HCT116 (cell line): ENCODE measurements around the gene TMEM117. TPM values are rescaled to one million over a fixed set of nuclear protein-coding genes. Genes with fewer than 3 reads are reported as not detected.

Experiments used
- ATAC-seq: fragments of 200-7000 bp; cut with Tn5 transposase; 2 replicates; pipeline ENCODE4 v1.9.1; 2020; ENCODE audit warnings: mild to moderate bottlenecking, moderate library complexity
- BruUV-seq: library from RNA; stranded (reverse); fragments of 400-500 nt; replicated peaks from 2 replicates; lab custom pipeline; 2021; lab: Mats Ljungman, UMichigan
- CTCF ChIA-PET: fragments of 300-600 bp; sonication (Branson Sonifier 250); formaldehyde crosslinking; loops from one replicate; lab custom pipeline; 2021; ENCODE audit warnings: antibody characterized with exemption; lab: Charles Lee
- POLR2A ChIA-PET: fragments of 300-600, 350-600 bp; sonication (Branson Sonifier 250); formaldehyde crosslinking; loops from one replicate; lab custom pipeline; 2021; ENCODE audit warnings: antibody characterized with exemption; lab: Charles Lee
- RAD21 ChIA-PET, 2 experiments: fragments of 300-600 bp; sonication (Branson Sonifier 250); formaldehyde crosslinking; loops; one replicate each; lab custom pipeline; 2023; ENCODE audit warnings: low total read pairs in 2 of 2; ENCODE audit not compliant: uncharacterized antibody in 2 of 2, unreplicated experiment in 2 of 2, low non-redundant PET in 1 of 2; lab: Charles Lee
- DNase-seq: peaks from one replicate; pipeline ENCODE4 v3.0.0-alpha.2; 2010; ENCODE audit warnings: low read depth, low spot score
- H2AFZ ChIP-seq: fragments of 200-600 bp; shearing (Covaris generic), sonication (generic); 2 replicates; pipeline ENCODE4 v1.6.1; 2017; ENCODE audit warnings: low read depth, mixed run types, mixed read lengths, antibody characterized with exemption, low read length; ENCODE audit not compliant: poor library complexity, severe bottlenecking
- H3K27ac ChIP-seq: 2 replicates; pipeline ENCODE4 v1.5.1; 2012; ENCODE audit warnings: low read depth, low read length
- H3K27me3 ChIP-seq: fragments of 200-600 bp; sonication (generic); 2 replicates; pipeline ENCODE4 v1.6.1; 2016; ENCODE audit warnings: mixed run types, low read length, mixed read lengths; ENCODE audit not compliant: insufficient read depth
- H3K36me3 ChIP-seq, 2 experiments: fragments of 200-500 bp in 1 of 2; fragments of 200-600 bp in 1 of 2; sonication (Bioruptor generic) in 1 of 2; sonication (generic) in 1 of 2; 2 replicates each; pipeline versions ENCODE4 v1.5.1 to v1.6.1; 2014 to 2016; ENCODE audit warnings: low read length in 2 of 2, inconsistent platforms in 1 of 2, mixed read lengths in 1 of 2, mixed run types in 1 of 2; ENCODE audit not compliant: insufficient read depth in 2 of 2, control insufficient read depth in 1 of 2
- H3K4me1 ChIP-seq, 2 experiments: fragments of 200-600 bp in 1 of 2; sonication (generic) in 1 of 2; 2 replicates each; pipeline versions ENCODE4 v1.5.1 to v1.6.1; 2012 to 2017; ENCODE audit warnings: low read length in 2 of 2, inconsistent platforms in 1 of 2, mild to moderate bottlenecking in 1 of 2, mixed read lengths in 1 of 2, mixed run types in 1 of 2, moderate library complexity in 1 of 2; ENCODE audit not compliant: insufficient read depth in 2 of 2, control insufficient read depth in 1 of 2
- H3K4me2 ChIP-seq: fragments of 200-600 bp; sonication (generic); 2 replicates; pipeline ENCODE4 v1.6.1; 2017; ENCODE audit warnings: mixed run types, low read length, mixed read lengths
- H3K4me3 ChIP-seq, 2 experiments: fragments of 200-600 bp in 1 of 2; sonication (generic) in 1 of 2; replicated peaks in 1 of 2; 2 replicates each; pipeline ENCODE4 v1.5.1; 2011 to 2016; ENCODE audit warnings: low read length in 2 of 2, control low read depth in 1 of 2, low read depth in 1 of 2, mild to moderate bottlenecking in 1 of 2, mixed read lengths in 1 of 2, mixed run types in 1 of 2
- H3K79me2 ChIP-seq: fragments of 200-600 bp; sonication (generic); 2 replicates; pipeline ENCODE4 v1.6.1; 2017; ENCODE audit warnings: mild to moderate bottlenecking, mixed run types, low read length, moderate library complexity, mixed read lengths; ENCODE audit not compliant: insufficient read depth
- H3K9ac ChIP-seq: fragments of 200-600 bp; sonication (generic); 2 replicates; pipeline ENCODE4 v1.6.1; 2016; ENCODE audit warnings: low read length, mixed read lengths
- H3K9me2 ChIP-seq: fragments of 200-600 bp; sonication (generic), shearing (Covaris generic); 2 replicates; pipeline ENCODE4 v1.6.1; 2017; ENCODE audit warnings: mixed run types, mild to moderate bottlenecking, moderate library complexity; ENCODE audit not compliant: insufficient read depth
- H3K9me3 ChIP-seq, 2 experiments: fragments of 200-500 bp in 1 of 2; fragments of 200-600 bp in 1 of 2; sonication (Bioruptor generic) in 1 of 2; sonication (generic) in 1 of 2; 2 replicates each; pipeline ENCODE4 v1.6.1; 2014 to 2017; ENCODE audit warnings: low read length in 2 of 2, mixed read lengths in 2 of 2, inconsistent platforms in 1 of 2, low read depth in 1 of 2, mild to moderate bottlenecking in 1 of 2, mixed run types in 1 of 2, moderate library complexity in 1 of 2; ENCODE audit not compliant: control insufficient read depth in 1 of 2, insufficient read depth in 1 of 2
- H4K20me1 ChIP-seq: fragments of 200-600 bp; sonication (generic), shearing (Covaris generic); 2 replicates; pipeline ENCODE4 v1.6.1; 2017; ENCODE audit warnings: mixed run types, mild to moderate bottlenecking, moderate library complexity; ENCODE audit not compliant: insufficient read depth
- ATF3 ChIP-seq: IDR thresholded peaks from 2 replicates; pipeline ENCODE4 v1.6.1; 2012
- CEBPB ChIP-seq: IDR thresholded peaks from 2 replicates; pipeline ENCODE4 v1.6.1; 2012; ENCODE audit warnings: low read depth
- CTCF ChIP-seq, 3 experiments: fragments of 200-600 bp in 1 of 3; sonication (generic) in 1 of 3; IDR thresholded peaks in 2 of 3; conservative IDR thresholded peaks in 1 of 3; 2 replicates each; pipeline ENCODE4 v1.5.1; 2012 to 2017; ENCODE audit warnings: low read depth in 2 of 3, low read length in 2 of 3, antibody characterized with exemption in 1 of 3, borderline replicate concordance in 1 of 3, control low read depth in 1 of 3, mild to moderate bottlenecking in 1 of 3, mixed read lengths in 1 of 3, mixed run types in 1 of 3, moderate library complexity in 1 of 3; ENCODE audit not compliant: insufficient read depth in 1 of 3
- ELF1 ChIP-seq: IDR thresholded peaks from 2 replicates; pipeline ENCODE4 v1.6.1; 2012; ENCODE audit warnings: low read depth, borderline replicate concordance
- EZH2 ChIP-seq: fragments of 200-600 bp; sonication (generic); IDR thresholded peaks from 2 replicates; pipeline ENCODE4 v1.6.1; 2017; ENCODE audit warnings: antibody characterized with exemption, mixed run types
- FOSL1 ChIP-seq: IDR thresholded peaks from 2 replicates; pipeline ENCODE4 v1.6.1; 2012; ENCODE audit warnings: low read depth
- JUND ChIP-seq: IDR thresholded peaks from 2 replicates; pipeline ENCODE4 v1.6.1; 2012
- MAX ChIP-seq: IDR thresholded peaks from 2 replicates; pipeline ENCODE4 v1.6.1; 2012
- POLR2AphosphoS5 ChIP-seq: IDR thresholded peaks from 2 replicates; pipeline ENCODE4 v1.6.1; 2011; ENCODE audit warnings: mild to moderate bottlenecking, low read depth, low read length, moderate library complexity
- RAD21 ChIP-seq: IDR thresholded peaks from 2 replicates; pipeline ENCODE4 v1.6.1; 2012; ENCODE audit warnings: low read depth, mild to moderate bottlenecking
- REST ChIP-seq: IDR thresholded peaks from 2 replicates; pipeline ENCODE4 v1.6.1; 2012; ENCODE audit warnings: low read depth
- SIN3A ChIP-seq: IDR thresholded peaks from 2 replicates; pipeline ENCODE4 v1.6.1; 2012; ENCODE audit warnings: low read depth
- SP1 ChIP-seq: IDR thresholded peaks from 2 replicates; pipeline ENCODE4 v1.6.1; 2012; ENCODE audit warnings: low read depth
- SRF ChIP-seq: IDR thresholded peaks from 2 replicates; pipeline ENCODE4 v1.6.1; 2012; ENCODE audit warnings: low read depth
- TCF7L2 ChIP-seq: IDR thresholded peaks from 2 replicates; pipeline ENCODE4 v1.7.0; 2011; ENCODE audit warnings: borderline replicate concordance, inconsistent platforms; ENCODE audit not compliant: insufficient read depth, insufficient read length; ENCODE audit errors: extremely low read depth
- YY1 ChIP-seq: IDR thresholded peaks from 2 replicates; pipeline ENCODE4 v1.6.1; 2011; ENCODE audit warnings: low read length, low read depth, moderate library complexity, mild to moderate bottlenecking; ENCODE audit not compliant: insufficient replicate concordance; ENCODE audit errors: extremely low read depth
- ZBTB33 ChIP-seq: IDR thresholded peaks from 2 replicates; pipeline ENCODE4 v1.6.1; 2011; ENCODE audit warnings: mild to moderate bottlenecking, low read length, moderate library complexity; ENCODE audit not compliant: insufficient replicate concordance; ENCODE audit errors: extremely low read depth
- ZFX ChIP-seq: fragments of 450-650 bp; IDR thresholded peaks from 2 replicates; pipeline ENCODE4 v1.6.1; 2017
- ZNF274 ChIP-seq: fragments of 200-500 bp; sonication (Bioruptor generic); IDR thresholded peaks from 2 replicates; pipeline ENCODE4 v1.6.1; 2014; ENCODE audit warnings: mild to moderate bottlenecking, low read depth, low read length, inconsistent platforms
- intact Hi-C: fragments of 100-400 bp; cut with micrococcal nuclease; formaldehyde crosslinking; loops from 2 replicates; pipeline ENCODE4 v1.10.0; 2022
- total RNA-seq: library from RNA; stranded (reverse); gene quantifications from one replicate; pipeline ENCODE4 v1.2.1, GENCODE V29; 2021; ENCODE audit not compliant: unreplicated experiment

TMEM117 gene
- total RNA-seq, 1 experiment from 2014 or later = 3.6 TPM

- BruUV-seq = no TSS peak
- H3K9me3 ChIP-seq = no peaks in the 10 kb centered on the region
- DNase-seq = no peak
- CTCF ChIA-PET = no interaction called here
- no peak for TF ChIP-seq REST
- TF ChIP-seq SRF = no peak
- no peak for TF ChIP-seq EZH2
- no peak for TF ChIP-seq JUND
- no peak for TF ChIP-seq FOSL1
- no peak for TF ChIP-seq SIN3A
- no peak for TF ChIP-seq ZBTB33
- TF ChIP-seq SP1 = no peak
- TF ChIP-seq TCF7L2 = no peak
- TF ChIP-seq ELF1 = no peak
- TF ChIP-seq ZNF274 = no peak
- TF ChIP-seq RAD21 = no peak
- no peak for TF ChIP-seq CTCF (IDR thresholded peaks at IDR 0.05 in 2 of 3, conservative IDR thresholded peaks at IDR 0.05 in 1 of 3; ENCODE audit: borderline replicate concordance in 1 of 3, insufficient read depth in 1 of 3, low read depth in 2 of 3, low read length in 2 of 3)
- TF ChIP-seq MAX = no peak
- no peak for TF ChIP-seq ATF3
- no peak for TF ChIP-seq ZFX
- TF ChIP-seq CEBPB = no peak
- no peak for TF ChIP-seq YY1
- no peak for TF ChIP-seq POLR2AphosphoS5
- H3K36me3 ChIP-seq = no peaks in the 10 kb centered on the region
- ATAC-seq = no peak
- intact Hi-C loops = no loop called here
- H3K79me2 ChIP-seq = no peaks in the 10 kb centered on the region
- H3K27ac ChIP-seq = no peak overlapping the region
- no peaks in the 10 kb centered on the region for H3K9me2 ChIP-seq
- H4K20me1 ChIP-seq = no peaks in the 10 kb centered on the region
- H3K4me2 ChIP-seq = no peak overlapping the region
- no peaks in the 10 kb centered on the region for H3K27me3 ChIP-seq
- RAD21 ChIA-PET = no interaction called here
- no peaks in the 10 kb centered on the region for H3K4me1 ChIP-seq
- no peak overlapping the region for H3K9ac ChIP-seq
- no peak overlapping the region for H2AFZ ChIP-seq
- POLR2A ChIA-PET = no interaction called here
- no peak overlapping the region for H3K4me3 ChIP-seq
These were observed 586.7 kb downstream of the TMEM117 start for GRCh38 chr12:44422559-44422958.
